H9 (cell line): ENCODE results near the gene CFAP61. TPM values are rescaled to one million over a fixed set of nuclear protein-coding genes. Genes with fewer than 3 reads are reported as not detected.

Source experiments
- DNase-seq: peaks from one replicate; pipeline ENCODE4 v3.0.0-alpha.2; 2017
- H2AFZ ChIP-seq: one replicate; pipeline ENCODE4 v1.6.1; 2013; ENCODE audit warnings: mild to moderate bottlenecking, low read length, control low read depth, moderate library complexity
- H2AK5ac ChIP-seq: 2 replicates; pipeline ENCODE4 v1.6.1; 2013; ENCODE audit warnings: low read length, control low read depth, mixed read lengths; ENCODE audit not compliant: insufficient read length
- H2BK120ac ChIP-seq: one replicate; pipeline ENCODE4 v1.6.1; 2013; ENCODE audit warnings: low read depth, mild to moderate bottlenecking, low read length, control low read depth, inconsistent platforms; ENCODE audit not compliant: poor library complexity, severe bottlenecking
- H2BK12ac ChIP-seq: 2 replicates; pipeline ENCODE4 v1.6.1; 2013; ENCODE audit warnings: low read length, control low read depth, mixed read lengths, low read depth; ENCODE audit not compliant: insufficient read length
- H2BK15ac ChIP-seq: 2 replicates; pipeline ENCODE4 v1.6.1; 2013; ENCODE audit warnings: low read depth, low read length, control low read depth
- H2BK20ac ChIP-seq: one replicate; pipeline ENCODE4 v1.6.1; 2013; ENCODE audit warnings: low read depth, mild to moderate bottlenecking, low read length, control low read depth, inconsistent platforms; ENCODE audit not compliant: poor library complexity, severe bottlenecking
- H2BK5ac ChIP-seq: 2 replicates; pipeline ENCODE4 v1.6.1; 2013; ENCODE audit warnings: low read length, control low read depth, mixed read lengths; ENCODE audit not compliant: insufficient read length
- H3K14ac ChIP-seq: 2 replicates; pipeline ENCODE4 v1.6.1; 2013; ENCODE audit warnings: low read length, control low read depth; ENCODE audit not compliant: insufficient read depth
- H3K18ac ChIP-seq: 2 replicates; pipeline ENCODE4 v1.6.1; 2013; ENCODE audit warnings: low read depth, mild to moderate bottlenecking, mixed read lengths, low read length, control low read depth; ENCODE audit not compliant: insufficient read length
- H3K23ac ChIP-seq: 2 replicates; pipeline ENCODE4 v1.6.1; 2013; ENCODE audit warnings: low read length, control low read depth, mixed read lengths, low read depth; ENCODE audit not compliant: insufficient read length
- H3K23me2 ChIP-seq: 2 replicates; pipeline ENCODE4 v1.6.1; 2013; ENCODE audit warnings: low read depth, mild to moderate bottlenecking, mixed read lengths, low read length, control low read depth; ENCODE audit not compliant: insufficient read length, poor library complexity, severe bottlenecking
- H3K27ac ChIP-seq: 2 replicates; pipeline ENCODE4 v1.5.1; 2013; ENCODE audit warnings: low read length, control low read depth, mixed read lengths, low read depth; ENCODE audit not compliant: insufficient read length
- H3K27me3 ChIP-seq: 2 replicates; pipeline ENCODE4 v1.6.1; 2013; ENCODE audit warnings: low read length, control low read depth, inconsistent platforms; ENCODE audit not compliant: insufficient read depth
- H3K4ac ChIP-seq: 2 replicates; pipeline ENCODE4 v1.6.1; 2013; ENCODE audit warnings: low read depth, mild to moderate bottlenecking, control low read depth, inconsistent platforms, low read length, moderate library complexity
- H3K4me1 ChIP-seq: 2 replicates; pipeline ENCODE4 v1.6.1; 2013; ENCODE audit warnings: low read length, control low read depth, inconsistent platforms; ENCODE audit not compliant: insufficient read depth
- H3K4me2 ChIP-seq: 2 replicates; pipeline ENCODE4 v1.6.1; 2013; ENCODE audit warnings: low read length, control low read depth, mixed read lengths; ENCODE audit not compliant: insufficient read length, insufficient read depth
- H3K56ac ChIP-seq: 2 replicates; pipeline ENCODE4 v1.6.1; 2013; ENCODE audit warnings: low read depth, mild to moderate bottlenecking, mixed read lengths, low read length, control low read depth; ENCODE audit not compliant: insufficient read length
- H3K79me1 ChIP-seq: 2 replicates; pipeline ENCODE4 v1.6.1; 2013; ENCODE audit warnings: low read depth, mild to moderate bottlenecking, moderate library complexity, low read length, control low read depth, inconsistent platforms; ENCODE audit not compliant: insufficient read depth, poor library complexity, severe bottlenecking
- H3K79me2 ChIP-seq: 2 replicates; pipeline ENCODE4 v1.6.1; 2013; ENCODE audit warnings: low read length, control low read depth, inconsistent platforms; ENCODE audit not compliant: insufficient read depth
- H3K9ac ChIP-seq: 2 replicates; pipeline ENCODE4 v1.6.1; 2013; ENCODE audit warnings: low read length, control low read depth, mixed read lengths; ENCODE audit not compliant: insufficient read length; ENCODE audit errors: extremely low read depth
- H3K9me3 ChIP-seq: one replicate; pipeline ENCODE4 v1.6.1; 2013; ENCODE audit warnings: low read depth, low read length, inconsistent platforms; ENCODE audit not compliant: control insufficient read depth
- H3T11ph ChIP-seq: one replicate; pipeline ENCODE4 v1.6.1; 2013; ENCODE audit warnings: mild to moderate bottlenecking, low read length, control low read depth, inconsistent platforms
- H4K20me1 ChIP-seq: one replicate; pipeline ENCODE4 v1.6.1; 2013; ENCODE audit not compliant: control insufficient read depth, insufficient read length, insufficient read depth
- H4K5ac ChIP-seq: 2 replicates; pipeline ENCODE4 v1.6.1; 2013; ENCODE audit warnings: low read depth, mild to moderate bottlenecking, mixed read lengths, low read length, control low read depth; ENCODE audit not compliant: insufficient read length
- H4K8ac ChIP-seq: replicated peaks from 2 replicates; pipeline ENCODE4 v1.6.1; 2013; ENCODE audit warnings: low read length, control low read depth, mixed read lengths, low read depth; ENCODE audit not compliant: insufficient read length
- H4K91ac ChIP-seq: 2 replicates; pipeline ENCODE4 v1.6.1; 2013; ENCODE audit warnings: low read depth, mild to moderate bottlenecking, moderate library complexity, mixed read lengths, low read length, control low read depth; ENCODE audit not compliant: insufficient read length
- H3K27ac Mint-ChIP-seq, 3 experiments: 2 replicates in 2 of 3; 3 replicates in 1 of 3; pipeline ENCODE4 v1.8.0; 2020 to 2021; ENCODE audit warnings: mixed read lengths in 3 of 3, mild to moderate bottlenecking in 1 of 3, moderate library complexity in 1 of 3
- H3K27me3 Mint-ChIP-seq: 2 replicates; pipeline ENCODE4 v1.8.0; 2021; ENCODE audit warnings: low read depth, mild to moderate bottlenecking, moderate library complexity, mixed read lengths
- H3K36me3 Mint-ChIP-seq, 3 experiments: 2 replicates in 2 of 3; 3 replicates in 1 of 3; pipeline ENCODE4 v1.8.0; 2020 to 2021; ENCODE audit warnings: low read depth in 3 of 3, mixed read lengths in 3 of 3; ENCODE audit not compliant: insufficient read depth in 1 of 3
- H3K4me1 Mint-ChIP-seq, 2 experiments: 2 replicates each; pipeline ENCODE4 v1.8.0; 2020; ENCODE audit warnings: mixed read lengths in 2 of 2
- H3K4me3 Mint-ChIP-seq, 2 experiments: 2 replicates in 1 of 2; 3 replicates in 1 of 2; pipeline ENCODE4 v1.8.0; 2020 to 2021; ENCODE audit warnings: mild to moderate bottlenecking in 2 of 2, mixed read lengths in 2 of 2, moderate library complexity in 1 of 2
- H3K9me3 Mint-ChIP-seq, 2 experiments: 2 replicates in 1 of 2; 3 replicates in 1 of 2; pipeline ENCODE4 v1.8.0; 2020; ENCODE audit warnings: mild to moderate bottlenecking in 2 of 2, mixed read lengths in 2 of 2, moderate library complexity in 1 of 2
- WGBS: extraction: QIAGEN DNeasy Blood & Tissue Kit; methylation state at CpG from one replicate; pipeline ENCODE4 v1.1.7; 2013; ENCODE audit warnings: missing lambda C conversion rate, low lambda C conversion rate, mixed read lengths; ENCODE audit not compliant: insufficient read length; ENCODE audit errors: extremely low coverage; 5-methylcytosine and 5-hydroxymethylcytosine counted together
- total RNA-seq: library from RNA; stranded (reverse); gene quantifications from 2 replicates; pipeline ENCODE4 v1.2.1, GENCODE V29; 2021
- TF ChIP-seq, protein P1 (sequence below): fragments of 200-600 bp; sonication (generic); conservative IDR thresholded peaks from 3 replicates; pipeline ENCODE4 v1.8.0; 2021; ENCODE audit warnings: antibody characterized with exemption, mild to moderate bottlenecking

The CFAP61 gene
- total RNA-seq, 1 experiment from 2014 or later: 0.44 TPM

DNA sequence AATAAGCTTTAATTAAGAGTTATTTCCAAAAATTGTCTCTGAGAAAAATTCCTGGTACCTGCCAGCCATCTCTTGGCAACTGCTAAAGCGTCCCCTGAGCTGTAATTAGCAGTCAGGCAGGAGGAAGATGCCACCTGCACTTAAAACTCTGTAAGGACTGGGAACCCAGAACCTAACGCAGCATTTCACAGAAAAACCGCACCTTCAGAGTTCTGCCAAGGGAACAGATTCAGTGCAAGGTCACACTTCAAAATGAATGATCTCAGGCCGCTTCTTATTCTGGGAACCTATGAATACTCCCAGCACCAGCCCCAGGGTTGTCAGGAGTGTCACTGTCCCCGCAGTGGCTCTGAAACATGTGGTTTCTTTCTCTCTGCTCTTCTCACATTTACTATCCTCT lies 352.3 kb downstream of the CFAP61 start:
- peaks cover 13 to 24% of the 10 kb centered on the region in 2 experiments for H3K4me1 Mint-ChIP-seq
- DNase-seq: no peak
- Histone ChIP-seq H3K27me3 (no peaks in the 10 kb centered on the region), H2AK5ac (no peak overlapping the region), H3K56ac (no peak overlapping the region), H2BK120ac (no peak overlapping the region), H4K8ac (no peak overlapping the region), H3K23me2 (no peaks in the 10 kb centered on the region), H3K79me2 (no peaks in the 10 kb centered on the region), H3K18ac (no peak overlapping the region), H2BK15ac (no peak overlapping the region), H2AFZ (no peak overlapping the region), H3T11ph (no peak overlapping the region), H4K91ac (no peak overlapping the region), H4K5ac (no peak overlapping the region), H3K14ac (no peak overlapping the region), H3K9ac (no peak overlapping the region), H3K23ac (no peak overlapping the region), H3K9me3 (no peaks in the 10 kb centered on the region), H3K4ac (no peak overlapping the region), H2BK20ac (no peak overlapping the region), H2BK12ac (no peak overlapping the region), H3K27ac (no peak overlapping the region), H3K4me1 (no peaks in the 10 kb centered on the region), H3K4me2 (no peak overlapping the region), H4K20me1 (no peaks in the 10 kb centered on the region), H3K79me1 (no peaks in the 10 kb centered on the region), H2BK5ac (no peak overlapping the region)
- no peak overlapping the region for H3K4me3 Mint-ChIP-seq
- no peak overlapping the region for H3K27ac Mint-ChIP-seq
- no peaks in the 10 kb centered on the region; a peak in 2 of 7 replicates for H3K36me3 Mint-ChIP-seq
- no peaks in the 10 kb centered on the region; the same call in none of the 2 replicates for H3K27me3 Mint-ChIP-seq
- no CpG with 5 or more reads among the region's 5 CpGs for WGBS
- TF ChIP-seq, protein P1, sequence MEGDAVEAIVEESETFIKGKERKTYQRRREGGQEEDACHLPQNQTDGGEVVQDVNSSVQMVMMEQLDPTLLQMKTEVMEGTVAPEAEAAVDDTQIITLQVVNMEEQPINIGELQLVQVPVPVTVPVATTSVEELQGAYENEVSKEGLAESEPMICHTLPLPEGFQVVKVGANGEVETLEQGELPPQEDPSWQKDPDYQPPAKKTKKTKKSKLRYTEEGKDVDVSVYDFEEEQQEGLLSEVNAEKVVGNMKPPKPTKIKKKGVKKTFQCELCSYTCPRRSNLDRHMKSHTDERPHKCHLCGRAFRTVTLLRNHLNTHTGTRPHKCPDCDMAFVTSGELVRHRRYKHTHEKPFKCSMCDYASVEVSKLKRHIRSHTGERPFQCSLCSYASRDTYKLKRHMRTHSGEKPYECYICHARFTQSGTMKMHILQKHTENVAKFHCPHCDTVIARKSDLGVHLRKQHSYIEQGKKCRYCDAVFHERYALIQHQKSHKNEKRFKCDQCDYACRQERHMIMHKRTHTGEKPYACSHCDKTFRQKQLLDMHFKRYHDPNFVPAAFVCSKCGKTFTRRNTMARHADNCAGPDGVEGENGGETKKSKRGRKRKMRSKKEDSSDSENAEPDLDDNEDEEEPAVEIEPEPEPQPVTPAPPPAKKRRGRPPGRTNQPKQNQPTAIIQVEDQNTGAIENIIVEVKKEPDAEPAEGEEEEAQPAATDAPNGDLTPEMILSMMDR: no peak
- no peaks in the 10 kb centered on the region for H3K9me3 Mint-ChIP-seq
